Transverse colon (tissue), 4 donors: ENCODE results near the gene IL4R. TPM values are rescaled to one million over a fixed set of nuclear protein-coding genes. Genes with fewer than 3 reads are reported as not detected.

Experiments used
- DNase-seq: peaks from one replicate; pipeline ENCODE4 v3.0.0-alpha.2; 2019
- H3K27ac ChIP-seq, 4 donors: fragments of 200-600 bp; sonication (generic); 2 replicates each; pipeline ENCODE4 v1.5.1; 2016 to 2018; ENCODE audit warnings: inconsistent platforms in 4 of 4
- H3K27me3 ChIP-seq: fragments of 200-600 bp; sonication (generic); 2 replicates; pipeline ENCODE4 v1.5.1; 2017; ENCODE audit warnings: inconsistent platforms
- H3K36me3 ChIP-seq, 4 donors: fragments of 200-600 bp; sonication (generic); 2 replicates each; pipeline ENCODE4 v1.5.1; 2017 to 2019; ENCODE audit warnings: inconsistent platforms in 4 of 4
- H3K4me1 ChIP-seq, 4 donors: fragments of 200-600 bp; sonication (generic); 2 replicates each; pipeline ENCODE4 v1.5.1; 2017 to 2020; ENCODE audit warnings: inconsistent platforms in 4 of 4
- H3K4me3 ChIP-seq, 4 donors: fragments of 200-600 bp; sonication (generic); 1 replicate in 1 of 4; 2 replicates in 3 of 4; pipeline versions ENCODE4 v1.5.1 to v1.6.1; 2017 to 2019; ENCODE audit warnings: inconsistent platforms in 4 of 4
- H3K9me3 ChIP-seq, 2 donors: fragments of 200-600 bp; sonication (generic); 2 replicates each; pipeline ENCODE4 v1.5.1; 2017 to 2019; ENCODE audit warnings: inconsistent platforms in 2 of 2
- CTCF ChIP-seq, 5 experiments: fragments of 200-600 bp in 3 of 5; fragments of 450-650 bp in 2 of 5; sonication (generic) in 3 of 5; IDR thresholded peaks; 1 replicate in 2 of 5; 2 replicates in 3 of 5; pipeline ENCODE4 v1.5.1; 2016 to 2017; ENCODE audit warnings: antibody characterized with exemption in 5 of 5, inconsistent platforms in 3 of 5, mild to moderate bottlenecking in 2 of 5, moderate library complexity in 1 of 5
- EP300 ChIP-seq: sonication (generic); formaldehyde crosslinking; IDR thresholded peaks from one replicate; pipeline ENCODE4 v1.6.1; 2017; ENCODE audit warnings: antibody characterized with exemption, low read depth
- POLR2A ChIP-seq: fragments of 450-650 bp; IDR thresholded peaks from one replicate; pipeline ENCODE4 v1.6.1; 2016; ENCODE audit warnings: antibody characterized with exemption, mild to moderate bottlenecking, moderate library complexity
- POLR2AphosphoS5 ChIP-seq, 3 donors: sonication (generic); formaldehyde crosslinking; IDR thresholded peaks; one replicate each; pipeline ENCODE4 v1.6.1; 2016; ENCODE audit warnings: antibody characterized with exemption in 3 of 3
- WGBS, 2 donors: methylation state at CpG; one replicate each; pipeline ENCODE4 v1.1.5; 2018; ENCODE audit warnings: low coverage in 1 of 2; 5-methylcytosine and 5-hydroxymethylcytosine counted together
- in situ Hi-C, 4 donors: fragments of 200-750 bp; cut with MboI; loops; one replicate each; pipeline versions ENCODE4 v1.15.0 to v1.15.1; 2017; ENCODE audit warnings: low sequenced_read_pairs in 3 of 4, low pct_ligation_motif_present in 1 of 4, low pct_unique_long_range_greater_than_20kb in 1 of 4
- intact Hi-C: fragments of 100-400 bp; cut with DNase I; formaldehyde crosslinking; loops from one replicate; pipeline ENCODE4 v1.15.1; 2023; ENCODE audit warnings: low total_unique reads
- total RNA-seq, 4 donors: library from RNA; depleted of rRNA; stranded (reverse); fragments of >200 nt; gene quantifications; one replicate each; pipeline ENCODE4 v1.1.0, GENCODE V29; 2016

Gene IL4R
- total RNA-seq, 4 donors from 2014 or later = 106 to 235 (median 156) TPM

- Histone ChIP-seq H3K4me3 (no peak overlapping the region), H3K4me1 (no peaks in the 10 kb centered on the region), H3K9me3 (no peaks in the 10 kb centered on the region), H3K36me3 (no peaks in the 10 kb centered on the region), H3K27me3 (no peaks in the 10 kb centered on the region), H3K27ac (no peak overlapping the region)
- 71 to 81% methylated on average over 3 to 5 of the region's 5 CpGs for WGBS, 2 donors
- in situ Hi-C loops (no loop called here), intact Hi-C loops (no loop called here)
- TF ChIP-seq CTCF (IDR thresholded peaks at IDR 0.05) = no peak
- DNase-seq = no peak
These were observed 22.7 kb upstream of the IL4R start for GRCh38 chr16:27291106-27291505.

GRCh38 chr16:27291722-27292240 lies 22.0 kb upstream of the IL4R start:
- Histone ChIP-seq H3K27ac (no peak overlapping the region), H3K36me3 (no peaks in the 10 kb centered on the region), H3K27me3 (no peaks in the 10 kb centered on the region), H3K4me1 (no peaks in the 10 kb centered on the region), H3K9me3 (no peaks in the 10 kb centered on the region), H3K4me3 (no peak overlapping the region)
- in situ Hi-C loops (no loop called here), intact Hi-C loops (no loop called here)
- 82 to 92% methylated on average over 2 to 4 of the region's 4 CpGs for WGBS, 2 donors
- TF ChIP-seq EP300 = no peak
- no peak for TF ChIP-seq POLR2AphosphoS5 (IDR thresholded peaks at IDR 0.05)
- no peak for TF ChIP-seq POLR2A
- no peak for TF ChIP-seq CTCF (IDR thresholded peaks at IDR 0.05)
- no peak for DNase-seq

- H3K36me3 ChIP-seq = no peaks in the 10 kb centered on the region
- 45 to 66% methylated on average over 2 to 5 of the region's 5 CpGs for WGBS, 2 donors
- no peak for DNase-seq
- no peak overlapping the region for H3K4me3 ChIP-seq
- H3K4me1 ChIP-seq = no peaks in the 10 kb centered on the region
- intact Hi-C loops (no loop called here), in situ Hi-C loops (no loop called here)
- TF ChIP-seq CTCF (IDR thresholded peaks at IDR 0.05) (no peak), POLR2A (no peak), EP300 (no peak), POLR2AphosphoS5 (IDR thresholded peaks at IDR 0.05) (no peak)
- no peaks in the 10 kb centered on the region for H3K9me3 ChIP-seq
- no peaks in the 10 kb centered on the region for H3K27me3 ChIP-seq
- H3K27ac ChIP-seq = no peak overlapping the region
These were observed 20.4 kb upstream of the IL4R start for GRCh38 chr16:27293343-27293742.

- Histone ChIP-seq H3K36me3 (no peaks in the 10 kb centered on the region), H3K4me1 (no peaks in the 10 kb centered on the region), H3K27ac (no peak overlapping the region), H3K9me3 (no peaks in the 10 kb centered on the region), H3K4me3 (no peak overlapping the region), H3K27me3 (no peaks in the 10 kb centered on the region)
- intact Hi-C loops (no loop called here), in situ Hi-C loops (no loop called here)
- WGBS, 2 donors = 93 to 97% methylated on average over 5 of the region's 5 CpGs
- no peak for DNase-seq
- no peak for TF ChIP-seq POLR2A
These were observed 15.6 kb upstream of the IL4R start for GRCh38 chr16:27298132-27298531.

GRCh38 chr16:27301236-27301861 lies 12.4 kb upstream of the IL4R start:
- 71 to 78% methylated on average over 3 of the region's 3 CpGs for WGBS, 2 donors
- in situ Hi-C loops (no loop called here), intact Hi-C loops (no loop called here)
- no peak for DNase-seq
- Histone ChIP-seq H3K27ac (no peak overlapping the region), H3K9me3 (no peaks in the 10 kb centered on the region), H3K4me3 (no peak overlapping the region), H3K4me1 (peaks cover 0 to 4% (median 0%) of the 10 kb centered on the region in 4 donors), H3K27me3 (no peaks in the 10 kb centered on the region), H3K36me3 (no peaks in the 10 kb centered on the region)
- TF ChIP-seq POLR2A (no peak), CTCF (IDR thresholded peaks at IDR 0.05) (no peak)
